Left lung (tissue), 10 donors: ENCODE measurements around the gene GSK3A. TPM values are rescaled to one million over a fixed set of nuclear protein-coding genes. Genes with fewer than 3 reads are reported as not detected.
A peak's percentile ranks its signal among the peaks of the same experiment; 100 is the strongest.

Experiments
- ATAC-seq: fragments of 200-7000 bp; cut with Tn5 transposase; one replicate; pipeline ENCODE4 v1.9.1; 2020; ENCODE audit warnings: moderate library complexity
- DNase-seq, 4 donors: peaks; one replicate each; pipeline ENCODE4 v3.0.0-alpha.2; 2013 to 2020
- H3K27ac ChIP-seq, 2 donors: fragments of 200-600 bp; sonication (generic) in 1 of 2; one replicate each; pipeline versions ENCODE4 v1.5.0 to v1.8.0; 2020 to 2021
- H3K27me3 ChIP-seq, 2 donors: fragments of 200-600 bp; sonication (generic) in 1 of 2; one replicate each; pipeline versions ENCODE4 v1.5.0 to v1.8.0; 2020 to 2021
- H3K36me3 ChIP-seq, 2 donors: fragments of 200-600 bp; sonication (generic) in 1 of 2; one replicate each; pipeline versions ENCODE4 v1.5.0 to v1.8.0; 2020 to 2021
- H3K4me1 ChIP-seq, 2 donors: fragments of 200-600 bp; one replicate each; pipeline ENCODE4 v1.8.0; 2021
- H3K4me3 ChIP-seq, 2 donors: fragments of 200-600 bp; sonication (generic) in 1 of 2; one replicate each; pipeline versions ENCODE4 v1.5.0 to v1.8.0; 2020 to 2021; ENCODE audit warnings: mild to moderate bottlenecking in 1 of 2
- H3K9me3 ChIP-seq, 2 donors: fragments of 200-600 bp; sonication (generic) in 1 of 2; one replicate each; pipeline versions ENCODE4 v1.5.0 to v1.8.0; 2020 to 2021
- intact Hi-C, 2 donors: fragments of 100-400 bp; cut with DNase I; formaldehyde crosslinking; loops; one replicate each; pipeline versions ENCODE4 v1.11.2 to v1.14.2; 2022
- polyA plus RNA-seq, 6 donors: library from polyadenylated mRNA; unstranded; fragments of 120-200 nt; gene quantifications; one replicate each; pipeline ENCODE4 v1.2.1, GENCODE V29; 2013; ENCODE audit not compliant: insufficient read length in 6 of 6
- total RNA-seq, 2 donors: library from RNA; stranded (reverse); fragmentation: NEBNext Ultra II Directional; extraction: Animal tissue kit (Norgen Biotek cat#: 25700); gene quantifications; one replicate each; pipeline ENCODE4 v1.2.1, GENCODE V29; 2021
- TF ChIP-seq, protein P1 (sequence below), 2 donors: fragments of 200-600 bp; sonication (generic) in 1 of 2; IDR thresholded peaks; one replicate each; pipeline versions ENCODE4 v1.5.0 to v1.8.0; 2021; ENCODE audit warnings: antibody characterized with exemption in 2 of 2
- donor health status: DM: no; HTN: yes; CAD: no.
- donor health status: DM: no; HTN: no; CAD: no.

The GSK3A gene
- total and polyA plus RNA-seq, 8 donors: 33.4 to 67.4 (median 61.1) TPM

DNA sequence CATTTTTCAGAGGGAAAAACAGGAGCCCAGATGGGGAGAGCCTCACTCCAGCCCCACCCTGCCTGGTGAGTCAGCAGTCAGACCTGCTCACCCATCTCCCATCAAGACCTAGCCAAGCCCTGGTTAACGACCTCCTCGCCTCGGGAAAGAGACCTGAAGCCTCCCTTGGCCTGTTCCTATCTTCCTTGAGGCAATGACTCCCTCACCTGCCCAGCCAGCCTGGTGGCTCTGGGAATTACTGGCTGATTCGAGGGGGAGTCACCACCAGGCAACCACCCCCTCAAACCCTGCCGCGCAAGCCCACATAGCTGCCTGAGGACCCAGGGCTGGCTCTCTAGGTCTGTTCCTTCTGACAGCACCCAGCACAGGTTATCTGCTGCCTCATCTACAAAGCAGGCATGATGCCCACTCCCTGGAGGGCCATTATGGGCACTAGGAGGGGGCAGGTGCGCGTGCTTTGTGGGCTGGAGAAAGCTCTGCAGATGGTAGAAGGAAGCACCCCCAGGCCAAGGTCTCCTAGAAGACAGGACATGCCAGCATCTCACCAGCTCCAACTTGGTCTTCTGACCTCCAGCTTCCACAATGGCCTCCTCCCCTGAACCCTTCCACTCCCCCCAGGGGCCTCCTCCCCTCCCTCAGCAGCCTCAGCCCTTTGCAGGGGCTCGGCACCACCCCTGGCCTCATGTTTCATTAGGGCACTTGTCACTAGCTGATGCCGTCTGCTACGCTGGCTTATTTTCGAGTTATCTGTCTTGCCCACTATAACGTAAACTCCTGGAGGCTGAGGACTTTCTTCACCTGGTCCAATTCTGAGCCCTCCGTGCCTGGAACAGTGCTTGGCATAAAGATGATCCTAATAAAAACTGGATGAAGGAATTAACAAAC, 35.3 kb downstream of the GSK3A start:
- intact Hi-C loops: no loop called here
- H3K27me3 ChIP-seq: no peaks in the 10 kb centered on the region
- ATAC-seq (peak; percentile 15), DNase-seq (no peak)
- no peaks in the 10 kb centered on the region for H3K9me3 ChIP-seq
- TF ChIP-seq, protein P1, sequence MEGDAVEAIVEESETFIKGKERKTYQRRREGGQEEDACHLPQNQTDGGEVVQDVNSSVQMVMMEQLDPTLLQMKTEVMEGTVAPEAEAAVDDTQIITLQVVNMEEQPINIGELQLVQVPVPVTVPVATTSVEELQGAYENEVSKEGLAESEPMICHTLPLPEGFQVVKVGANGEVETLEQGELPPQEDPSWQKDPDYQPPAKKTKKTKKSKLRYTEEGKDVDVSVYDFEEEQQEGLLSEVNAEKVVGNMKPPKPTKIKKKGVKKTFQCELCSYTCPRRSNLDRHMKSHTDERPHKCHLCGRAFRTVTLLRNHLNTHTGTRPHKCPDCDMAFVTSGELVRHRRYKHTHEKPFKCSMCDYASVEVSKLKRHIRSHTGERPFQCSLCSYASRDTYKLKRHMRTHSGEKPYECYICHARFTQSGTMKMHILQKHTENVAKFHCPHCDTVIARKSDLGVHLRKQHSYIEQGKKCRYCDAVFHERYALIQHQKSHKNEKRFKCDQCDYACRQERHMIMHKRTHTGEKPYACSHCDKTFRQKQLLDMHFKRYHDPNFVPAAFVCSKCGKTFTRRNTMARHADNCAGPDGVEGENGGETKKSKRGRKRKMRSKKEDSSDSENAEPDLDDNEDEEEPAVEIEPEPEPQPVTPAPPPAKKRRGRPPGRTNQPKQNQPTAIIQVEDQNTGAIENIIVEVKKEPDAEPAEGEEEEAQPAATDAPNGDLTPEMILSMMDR (IDR thresholded peaks at IDR 0.05): no peak
- peaks cover 0 to 69% of the 10 kb centered on the region in 2 donors for H3K4me1 ChIP-seq
- peaks cover 0 to 97% of the 10 kb centered on the region in 2 donors for H3K36me3 ChIP-seq
- peak overlapping the region in 1 of 2 donors; percentile 73 for H3K27ac ChIP-seq
- no peak overlapping the region for H3K4me3 ChIP-seq

GRCh38 chr19:42204664-42205063, 37.7 kb downstream of the GSK3A start:
- H3K36me3 ChIP-seq: peaks cover 0 to 94% of the 10 kb centered on the region in 2 donors
- DNase-seq (no peak), ATAC-seq (no peak)
- intact Hi-C loops: no loop called here
- H3K4me1 ChIP-seq: peaks cover 0 to 85% of the 10 kb centered on the region in 2 donors
- no peaks in the 10 kb centered on the region for H3K9me3 ChIP-seq
- H3K27ac ChIP-seq: peak overlapping the region in 1 of 2 donors; percentile 98
- no peak overlapping the region for H3K4me3 ChIP-seq
- H3K27me3 ChIP-seq: no peaks in the 10 kb centered on the region
- TF ChIP-seq, protein P1 (IDR thresholded peaks at IDR 0.05): no peak

GRCh38 chr19:42203700-42204099, 38.7 kb downstream of the GSK3A start:
- Histone ChIP-seq H3K4me1 (peaks cover 0 to 88% of the 10 kb centered on the region in 2 donors), H3K27ac (peak overlapping the region in 1 of 2 donors; percentile 98), H3K36me3 (peaks cover 0 to 94% of the 10 kb centered on the region in 2 donors), H3K4me3 (no peak overlapping the region), H3K9me3 (no peaks in the 10 kb centered on the region), H3K27me3 (no peaks in the 10 kb centered on the region)
- intact Hi-C loops: no loop called here
- DNase-seq (no peak), ATAC-seq (no peak)
- TF ChIP-seq, protein P1 (IDR thresholded peaks at IDR 0.05): no peak

DNA sequence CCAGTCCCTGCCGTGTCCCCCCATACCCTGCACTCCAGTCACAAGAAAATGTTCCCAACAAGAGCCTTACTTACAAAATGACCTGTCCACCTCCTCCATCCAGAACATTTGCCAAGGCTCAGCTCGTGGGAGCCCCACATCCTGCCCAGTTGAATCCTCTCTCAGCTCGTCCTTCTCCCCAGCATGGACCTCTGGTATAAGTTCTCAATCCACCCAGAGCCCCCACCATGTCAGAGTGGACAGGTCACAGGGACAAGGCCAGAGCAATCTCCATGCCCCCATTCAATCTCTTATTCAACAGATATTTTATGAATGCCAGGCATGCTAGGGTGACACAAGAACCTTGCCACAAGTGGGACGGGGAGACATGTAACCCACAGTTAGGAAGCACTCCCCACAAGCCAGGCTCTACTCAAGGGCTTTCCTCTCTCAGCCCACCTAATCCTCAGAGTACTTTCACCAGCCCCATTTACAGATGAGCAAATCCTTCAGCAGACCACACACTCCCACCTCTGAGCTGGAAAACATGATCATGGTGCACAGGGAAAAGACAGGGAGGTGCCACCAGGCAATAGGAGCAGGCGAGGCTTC, 40.0 kb downstream of the GSK3A start:
- Histone ChIP-seq H3K4me3 (peak overlapping the region in 1 of 2 donors; percentile 22), H3K27me3 (no peaks in the 10 kb centered on the region), H3K9me3 (no peaks in the 10 kb centered on the region), H3K27ac (peak overlapping the region; percentile 56 to 98), H3K4me1 (peaks cover 0 to 88% of the 10 kb centered on the region in 2 donors), H3K36me3 (peaks cover 0 to 94% of the 10 kb centered on the region in 2 donors)
- DNase-seq (no peak), ATAC-seq (no peak)
- intact Hi-C loops: no loop called here
- TF ChIP-seq, protein P1 (IDR thresholded peaks at IDR 0.05): no peak
